Hypothalamus (tissue), 51 donors: Measurements from ENCODE around the gene MYOF.
A peak's percentile ranks its signal among the peaks of the same experiment; 100 is the strongest.
"Not testable (repeated sequence)": the region's sequence is repeated elsewhere in the genome, so short reads cannot be mapped to it uniquely, and the experiment has no call there.

Source experiments
- DNase-seq, 51 donors: peaks; one replicate each; lab custom pipeline; 2025; lab: John Stamatoyannopoulos, UW

Gene MYOF

GRCh38 chr10:93437086-93437945 lies 44.8 kb downstream of the MYOF start:
- peak in 11 of 51 donors; percentile 4 to 71 (median 24) for DNase-seq

DNA sequence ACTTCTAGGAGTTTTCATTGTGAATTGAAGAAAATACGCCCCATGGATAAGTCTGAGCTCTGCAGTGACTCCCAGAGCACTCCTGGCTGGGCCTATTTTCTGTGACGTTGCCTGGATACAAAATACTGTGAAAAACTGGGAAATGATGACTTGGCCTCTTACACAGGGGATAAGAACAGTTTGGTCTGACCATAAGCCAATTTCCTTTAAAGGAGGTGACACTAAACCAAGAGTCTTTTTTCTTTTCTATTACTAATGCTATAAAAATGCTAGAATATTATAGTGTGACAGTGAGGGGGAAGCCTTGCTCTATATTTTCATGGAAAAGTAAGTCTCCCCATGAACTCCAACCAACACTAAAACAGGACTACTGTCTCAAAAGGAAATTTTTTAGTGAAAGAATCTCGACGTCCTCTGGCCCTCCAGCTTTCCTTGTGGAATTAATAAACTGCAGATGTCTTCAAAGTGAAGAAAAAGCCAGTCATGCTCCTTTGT lies 45.5 kb downstream of the MYOF start:
- peak in 7 of 51 donors; percentile 3 to 47 (median 22) for DNase-seq

GRCh38 chr10:93435621-93436397 lies 46.3 kb downstream of the MYOF start:
- no peak for DNase-seq

DNA sequence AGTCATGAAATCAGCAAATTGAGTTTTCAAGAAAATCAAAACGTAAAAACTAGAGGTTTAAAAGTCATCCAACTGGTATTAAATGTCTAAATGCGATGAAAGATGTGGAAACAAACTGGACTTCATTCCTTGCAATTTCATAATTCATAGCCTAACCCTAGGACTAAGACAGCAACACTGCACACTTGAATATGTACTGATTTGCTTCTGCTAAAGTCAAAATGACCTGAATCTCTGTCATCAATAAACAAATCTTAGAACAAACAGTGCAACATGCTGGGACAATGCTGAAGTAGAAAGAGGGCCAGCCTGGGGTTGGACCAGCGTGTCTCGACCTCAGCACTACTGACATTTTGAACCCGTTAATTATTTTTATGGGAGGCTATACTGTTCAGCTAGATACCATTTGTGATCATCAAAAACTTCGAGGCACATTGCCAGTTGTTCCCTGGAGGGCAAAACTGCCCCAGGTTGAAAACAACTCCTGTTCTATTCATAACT lies 47.1 kb downstream of the MYOF start:
- DNase-seq = no peak

GRCh38 chr10:93431361-93431760 lies 50.8 kb downstream of the MYOF start:
- no peak for DNase-seq

DNA sequence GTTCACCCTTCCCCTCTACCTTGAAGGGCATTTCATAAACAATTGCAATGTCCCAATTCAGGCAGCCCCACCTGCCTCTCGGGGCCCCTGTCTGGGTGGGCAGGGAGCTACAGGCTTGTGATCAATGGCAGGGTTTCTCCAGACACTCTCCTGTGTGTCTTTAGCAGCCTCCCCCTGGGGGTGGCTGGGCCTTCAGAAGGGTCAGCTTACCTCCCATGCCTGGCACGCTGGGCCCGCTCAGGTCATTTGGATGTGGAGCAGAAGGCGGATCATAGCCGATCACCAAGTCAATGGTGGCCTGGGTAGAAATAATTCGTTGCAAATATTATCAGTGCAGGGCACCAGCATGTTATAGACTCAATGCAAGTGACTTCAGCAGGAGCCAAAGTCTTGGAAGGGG lies 56.3 kb downstream of the MYOF start:
- DNase-seq = no peak

DNA sequence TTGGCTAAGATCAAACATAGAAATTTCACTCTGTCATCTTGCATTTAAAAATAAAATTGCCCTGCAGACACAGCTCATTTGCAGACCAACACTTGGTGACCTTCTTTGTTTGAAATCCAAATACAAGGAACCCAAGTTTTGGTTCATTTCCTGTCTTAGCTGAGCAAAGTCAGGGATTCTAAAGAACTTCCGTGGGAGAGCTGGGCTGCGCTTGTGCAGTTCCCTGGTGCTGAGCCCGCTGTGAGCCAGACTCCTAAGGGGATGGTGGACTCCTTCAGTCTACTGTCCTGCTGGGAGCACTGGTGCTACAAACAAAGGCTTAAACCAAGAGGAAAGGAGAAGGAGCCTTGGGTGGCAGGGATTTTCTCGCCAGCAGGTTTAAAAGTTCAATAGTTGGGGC lies 60.0 kb downstream of the MYOF start:
- no peak for DNase-seq

DNA sequence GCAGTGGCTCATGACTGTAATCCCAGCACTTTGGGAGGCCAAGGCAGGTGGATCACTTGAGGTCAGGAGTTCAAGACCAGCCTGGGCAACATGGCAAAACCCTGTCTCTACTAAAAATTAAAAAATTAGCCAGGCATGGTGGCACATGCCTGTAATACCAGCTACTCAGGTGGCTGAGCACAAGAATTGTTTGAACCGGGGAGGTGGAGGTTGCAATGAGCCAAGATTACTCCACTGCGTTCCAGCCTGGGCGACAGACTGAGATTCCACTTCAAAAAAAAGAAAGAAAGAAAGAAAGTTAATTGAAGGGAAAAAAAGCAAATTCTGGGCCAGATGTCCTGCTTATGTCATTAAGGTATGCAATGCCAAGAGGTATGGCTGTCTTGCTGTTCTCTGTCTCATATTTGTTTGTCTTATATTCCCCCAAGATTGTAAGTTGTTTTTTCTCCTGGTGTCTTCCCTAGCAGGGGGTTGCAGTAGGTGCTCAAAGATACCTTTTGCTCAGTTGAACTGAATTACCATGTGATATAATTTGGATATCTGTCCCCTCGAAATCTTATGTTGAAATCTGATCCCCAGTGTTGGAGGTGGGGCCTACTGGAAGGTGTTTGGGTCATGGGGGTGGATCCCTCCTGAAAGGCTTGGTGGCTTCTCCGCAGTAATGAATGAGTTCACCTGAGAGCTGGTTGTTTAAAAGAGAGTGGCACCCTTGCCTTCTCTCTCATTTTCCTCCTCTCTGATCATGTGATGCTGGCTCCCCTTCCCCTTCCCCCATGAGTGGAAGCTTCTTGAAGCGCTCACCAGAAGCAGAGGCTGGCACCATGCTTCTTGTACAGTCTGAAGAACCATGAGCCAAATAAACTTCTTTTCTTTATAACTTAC lies 60.9 kb downstream of the MYOF start:
- DNase-seq = no peak

- DNase-seq = no peak
These were observed 62.0 kb downstream of the MYOF start for GRCh38 chr10:93420091-93420490.

GRCh38 chr10:93419016-93419415 lies 63.1 kb downstream of the MYOF start:
- not testable (repeated sequence) for DNase-seq

DNA sequence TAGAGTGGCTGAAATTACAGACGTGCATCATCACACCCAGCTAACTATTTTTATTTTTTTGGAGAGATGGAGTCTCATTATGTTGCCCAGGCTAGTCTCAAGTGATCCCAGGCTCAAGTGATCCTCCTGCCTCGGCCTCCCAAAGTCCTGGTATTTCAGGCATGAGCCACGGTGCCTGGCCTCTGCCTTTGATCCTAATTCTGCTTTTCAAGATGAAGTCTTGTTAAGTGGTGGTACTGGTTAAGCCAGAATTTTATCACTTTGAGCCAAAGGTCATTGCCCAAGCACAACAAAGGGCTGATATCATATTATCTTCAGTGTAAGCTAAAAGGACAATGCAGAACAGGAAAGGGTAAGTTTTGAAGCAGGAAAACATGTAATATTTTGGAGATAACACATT lies 64.2 kb downstream of the MYOF start:
- DNase-seq = no peak

DNA sequence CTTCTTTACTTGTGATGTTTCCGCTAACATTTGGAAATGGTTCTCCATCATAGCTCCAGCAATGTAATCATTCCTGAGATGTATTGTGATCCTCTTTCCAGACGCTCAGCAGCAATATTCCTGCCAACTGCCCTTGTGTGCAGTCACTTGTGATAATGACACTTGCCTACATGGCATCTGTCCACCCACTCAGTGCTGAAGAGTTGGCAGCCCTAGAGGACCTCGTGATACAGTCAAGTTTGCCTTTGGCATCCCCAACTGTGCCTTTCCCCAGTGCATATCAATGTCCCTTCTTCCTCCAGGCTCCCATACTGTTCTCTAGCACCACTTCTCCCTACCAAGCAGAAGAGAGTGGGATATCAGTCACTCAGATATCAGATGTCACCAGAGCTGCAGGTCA lies 64.9 kb downstream of the MYOF start:
- peak in 6 of 51 donors; percentile 13 to 25 (median 19) for DNase-seq

GRCh38 chr10:93416824-93417223 lies 65.3 kb downstream of the MYOF start:
- DNase-seq = no peak

- no peak for DNase-seq
These were observed 66.4 kb downstream of the MYOF start for GRCh38 chr10:93415693-93416092.

GRCh38 chr10:93413252-93413689 lies 68.9 kb downstream of the MYOF start:
- DNase-seq = no peak

DNA sequence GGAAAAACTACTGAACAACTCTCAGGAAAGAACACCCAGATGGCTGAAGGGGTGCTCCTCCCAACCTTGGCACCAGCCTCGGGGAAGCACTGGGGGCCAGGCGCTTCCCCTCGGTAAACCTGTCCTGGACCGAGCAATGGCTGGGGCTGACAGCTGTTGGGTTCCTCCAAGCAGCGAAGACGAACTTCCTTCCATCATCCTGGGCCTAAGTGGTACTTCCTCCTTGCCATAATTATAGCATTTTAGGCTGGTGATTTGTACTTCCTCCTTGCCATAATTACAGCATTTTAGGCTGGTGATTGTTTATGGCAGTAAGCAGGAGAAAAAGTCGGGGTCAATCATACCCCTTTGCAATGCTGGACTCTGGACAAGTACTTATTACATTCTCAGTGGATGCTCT lies 69.3 kb downstream of the MYOF start:
- no peak for DNase-seq

DNA sequence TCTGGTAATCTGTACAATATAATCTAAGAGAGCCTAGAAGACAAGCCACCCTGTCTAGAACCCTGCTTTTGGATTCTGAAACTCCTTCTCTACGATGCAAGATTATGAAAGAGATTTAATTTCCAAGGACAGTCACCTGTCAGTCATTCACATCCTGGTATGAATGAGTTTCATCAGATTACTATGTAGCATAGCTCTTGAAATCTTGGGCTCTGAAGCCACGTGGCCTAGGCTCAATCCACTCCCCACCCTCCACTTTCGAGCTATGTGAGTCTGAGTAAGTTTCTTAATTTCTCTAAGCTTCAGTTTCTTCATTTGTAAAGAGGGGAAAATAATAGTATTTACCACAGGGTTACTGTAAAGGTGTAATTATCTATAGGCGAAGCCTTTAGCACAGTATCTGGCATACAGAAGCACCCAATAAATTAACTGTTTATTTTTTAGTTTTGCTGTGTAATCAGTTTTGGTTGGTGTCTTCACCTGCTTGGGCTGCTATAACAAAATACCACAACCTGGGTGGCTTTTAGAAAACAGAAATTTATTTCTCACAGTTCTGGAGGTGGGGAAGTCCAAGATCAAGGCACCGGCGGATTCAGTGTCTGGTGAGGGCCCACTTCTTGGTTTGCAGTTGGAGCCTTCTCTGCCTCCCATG lies 71.3 kb downstream of the MYOF start:
- no peak for DNase-seq

- no peak for DNase-seq
These were observed 73.4 kb downstream of the MYOF start for GRCh38 chr10:93408783-93409182.

DNA sequence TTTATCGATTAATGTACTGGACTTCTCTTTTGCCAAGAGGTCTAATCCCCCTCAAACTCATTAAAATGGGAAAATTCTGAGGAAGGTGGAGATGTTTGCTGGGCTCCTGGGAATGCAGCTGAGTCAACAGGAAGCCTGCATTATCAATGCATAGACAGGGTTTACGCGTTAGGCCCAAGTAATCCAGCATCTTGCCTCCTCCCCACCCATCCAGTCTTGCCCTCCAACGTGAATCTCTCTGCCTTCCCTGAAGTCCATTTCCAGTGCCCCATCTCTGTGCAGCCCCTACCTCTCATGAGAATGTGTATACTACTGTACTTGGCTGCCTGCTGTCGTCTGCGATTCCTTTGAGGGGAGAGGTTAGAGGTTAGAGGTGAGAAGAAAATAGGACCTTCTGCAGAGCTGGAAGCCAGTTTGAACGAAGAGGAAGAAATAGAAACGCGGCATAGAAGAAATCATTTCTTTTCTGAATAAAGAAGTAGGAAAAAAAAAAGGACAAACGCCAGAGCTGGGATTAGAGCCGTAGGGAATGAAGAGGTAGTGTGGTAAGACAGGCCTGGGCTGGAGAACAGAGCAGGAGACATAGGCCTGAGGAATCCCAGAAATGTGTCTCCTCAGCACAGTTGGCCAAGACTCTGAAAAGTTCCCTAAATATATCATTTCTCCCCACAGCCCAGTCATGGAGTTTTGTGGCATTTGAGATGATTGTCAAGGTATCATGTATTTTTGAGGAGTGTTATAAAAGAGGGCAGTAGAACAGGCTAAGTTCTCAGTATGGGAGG lies 75.6 kb downstream of the MYOF start:
- DNase-seq = no peak
